GM23338 (cell line): ENCODE results near the gene GSAP. TPM values are rescaled to one million over a fixed set of nuclear protein-coding genes. Genes with fewer than 3 reads are reported as not detected.

Experiments
- ATAC-seq: fragments of 200-7000 bp; cut with Tn5 transposase; 3 replicates; pipeline ENCODE4 v1.9.1; 2020
- DNase-seq: peaks from one replicate; pipeline ENCODE4 v3.0.0-alpha.2; 2015; ENCODE audit warnings: low spot score
- H2AFZ ChIP-seq: fragments of 200-600 bp; sonication (generic); 2 replicates; pipeline ENCODE4 v1.8.0; 2016; ENCODE audit warnings: antibody characterized with exemption, mild to moderate bottlenecking, moderate library complexity
- H3F3A ChIP-seq: fragments of 200-600 bp; sonication (generic); replicated peaks from 2 replicates; pipeline ENCODE4 v1.8.0; 2017; ENCODE audit warnings: antibody characterized with exemption, mixed run types, low read depth
- H3K27ac ChIP-seq: fragments of 200-600 bp; sonication (generic); 2 replicates; pipeline ENCODE4 v1.6.1; 2016; ENCODE audit warnings: low read depth
- H3K27me3 ChIP-seq: fragments of 200-600 bp; sonication (generic); 2 replicates; pipeline ENCODE4 v1.8.0; 2016; ENCODE audit warnings: mild to moderate bottlenecking, mixed run types, moderate library complexity; ENCODE audit not compliant: insufficient read depth
- H3K36me3 ChIP-seq: fragments of 200-600 bp; sonication (generic); 2 replicates; pipeline ENCODE4 v1.8.0; 2016; ENCODE audit warnings: mild to moderate bottlenecking; ENCODE audit not compliant: insufficient read depth
- H3K4me1 ChIP-seq: fragments of 200-600 bp; sonication (generic); 2 replicates; pipeline ENCODE4 v1.8.0; 2016; ENCODE audit warnings: mild to moderate bottlenecking, moderate library complexity; ENCODE audit not compliant: insufficient read depth
- H3K4me2 ChIP-seq: fragments of 200-600 bp; sonication (generic); 2 replicates; pipeline ENCODE4 v1.7.1; 2017; ENCODE audit warnings: mixed run types
- H3K4me3 ChIP-seq: fragments of 200-600 bp; sonication (generic); 2 replicates; pipeline ENCODE4 v1.6.1; 2016; ENCODE audit warnings: mixed run types
- H3K79me2 ChIP-seq: fragments of 200-600 bp; sonication (generic); replicated peaks from 2 replicates; pipeline ENCODE4 v1.8.0; 2017; ENCODE audit warnings: mild to moderate bottlenecking; ENCODE audit not compliant: insufficient read depth
- H3K9me2 ChIP-seq: fragments of 200-600 bp; sonication (generic); 2 replicates; pipeline ENCODE4 v1.8.0; 2017; ENCODE audit not compliant: insufficient read depth
- H4K20me1 ChIP-seq: fragments of 200-600 bp; sonication (generic); replicated peaks from 2 replicates; pipeline ENCODE4 v1.8.0; 2017; ENCODE audit warnings: mild to moderate bottlenecking; ENCODE audit not compliant: insufficient read depth
- H3K27ac Mint-ChIP-seq: 2 replicates; pipeline ENCODE4 v1.8.0; 2020; ENCODE audit warnings: inconsistent platforms, mild to moderate bottlenecking, moderate library complexity, mixed read lengths
- H3K27me3 Mint-ChIP-seq: 3 replicates; pipeline ENCODE4 v1.8.0; 2022; ENCODE audit warnings: low read depth, mild to moderate bottlenecking, moderate library complexity, mixed read lengths, inconsistent platforms; ENCODE audit not compliant: insufficient read depth, poor library complexity
- H3K36me3 Mint-ChIP-seq: 3 replicates; pipeline ENCODE4 v1.8.0; 2021; ENCODE audit warnings: low read depth, mild to moderate bottlenecking, inconsistent platforms, moderate library complexity, mixed read lengths
- H3K4me1 Mint-ChIP-seq: 3 replicates; pipeline ENCODE4 v1.8.0; 2020; ENCODE audit warnings: mild to moderate bottlenecking, inconsistent platforms, mixed read lengths
- H3K4me3 Mint-ChIP-seq: 3 replicates; pipeline ENCODE4 v1.8.0; 2021; ENCODE audit warnings: moderate library complexity, mild to moderate bottlenecking, inconsistent platforms, mixed read lengths
- H3K9me3 Mint-ChIP-seq: 3 replicates; pipeline ENCODE4 v1.8.0; 2020; ENCODE audit warnings: moderate library complexity, mild to moderate bottlenecking, inconsistent platforms, mixed read lengths
- CREB1 ChIP-seq: fragments of 250-450 bp; sonication (Bioruptor Pico); IDR thresholded peaks from 2 replicates; pipeline ENCODE4 v1.5.0; 2020; ENCODE audit warnings: low read depth, mild to moderate bottlenecking, moderate library complexity
- EZH2 ChIP-seq: fragments of 200-600 bp; sonication (generic); IDR thresholded peaks from one replicate; pipeline ENCODE4 v1.8.0; 2017; ENCODE audit warnings: antibody characterized with exemption, mild to moderate bottlenecking, low read depth; ENCODE audit not compliant: unreplicated experiment
- EZH2phosphoT487 ChIP-seq: fragments of 200-600 bp; sonication (generic); IDR thresholded peaks from one replicate; pipeline ENCODE4 v1.8.1; 2018; ENCODE audit warnings: antibody characterized with exemption; ENCODE audit not compliant: unreplicated experiment
- ZNF331 ChIP-seq: fragments of 250-450 bp; sonication (Bioruptor Pico); IDR thresholded peaks from 2 replicates; pipeline ENCODE4 v1.5.0; 2020; ENCODE audit warnings: low read depth, mild to moderate bottlenecking, moderate library complexity
- polyA plus RNA-seq: library from polyadenylated mRNA; unstranded; fragments of >200 nt; fragmentation: Nextera tagmentation; extraction: Ambion mirVana; gene quantifications from 2 replicates; pipeline ENCODE4 v1.2.1, GENCODE V29; 2016
- total RNA-seq: library from RNA; depleted of rRNA; stranded (reverse); fragments of >200 nt; shearing (Covaris generic); gene quantifications from 2 replicates; pipeline ENCODE4 v1.2.3, GENCODE V29; 2014
- TF ChIP-seq, protein P1 (sequence below), 2 experiments: fragments of 200-600 bp in 1 of 2; sonication (generic) in 1 of 2; conservative IDR thresholded peaks; 2 replicates each; pipeline versions ENCODE4 v1.5.1 to v1.6.1; 2016 to 2017; ENCODE audit warnings: antibody characterized with exemption in 2 of 2, low read depth in 2 of 2, mild to moderate bottlenecking in 2 of 2, moderate library complexity in 1 of 2
- TF ChIP-seq, protein P2 (sequence below): IDR thresholded peaks from one replicate; pipeline ENCODE4 v1.6.1; 2018; ENCODE audit warnings: antibody characterized with exemption; ENCODE audit not compliant: unreplicated experiment

The GSAP gene
- total and polyA plus RNA-seq, 2 experiments from 2014 or later: 0.63 to 1.1 TPM

DNA sequence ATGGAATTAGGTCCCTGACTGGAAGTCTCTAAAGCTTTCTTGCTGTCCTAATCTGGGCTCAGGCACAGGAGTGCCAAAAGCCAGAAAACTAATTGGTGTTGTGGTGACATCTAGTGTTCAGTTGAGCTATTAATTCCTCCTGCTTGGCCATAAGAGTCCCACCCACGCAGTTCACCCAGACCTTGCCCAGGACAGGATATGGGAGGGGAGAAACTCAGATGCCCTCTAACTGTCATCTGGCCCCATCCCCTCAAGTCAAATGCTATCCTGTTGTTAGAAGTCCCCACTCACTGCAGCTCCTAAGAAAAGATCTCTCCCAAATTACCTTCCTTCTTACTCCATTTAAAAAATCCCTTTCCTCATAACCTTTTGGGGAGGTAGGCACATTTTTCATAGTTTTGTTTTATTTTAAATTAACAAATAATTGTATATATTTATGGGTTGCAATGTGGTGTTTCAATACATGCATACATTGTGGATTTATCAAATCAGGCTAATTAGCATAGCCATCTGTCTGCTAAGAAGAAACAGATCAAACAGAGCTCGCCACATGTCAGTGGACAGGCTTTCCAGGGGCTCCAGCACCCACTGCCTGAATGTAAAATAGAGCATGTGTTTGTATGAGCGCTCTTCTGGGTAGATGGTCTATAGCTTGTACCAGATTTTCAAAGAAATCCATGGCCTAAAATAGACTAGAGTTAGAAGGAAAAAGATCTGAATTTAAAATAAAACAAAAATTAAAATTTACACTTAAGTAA lies 84.0 kb downstream of the GSAP start:
- ATAC-seq (peak; percentile 94), DNase-seq (peak; percentile 82)
- Mint-ChIP-seq H3K4me1 (peaks cover 9% of the 10 kb centered on the region), H3K9me3 (no peaks in the 10 kb centered on the region), H3K4me3 (no peak overlapping the region), H3K27ac (no peak overlapping the region), H3K36me3 (no peaks in the 10 kb centered on the region), H3K27me3 (peaks cover 9% of the 10 kb centered on the region)
- no peaks in the 10 kb centered on the region for H4K20me1 ChIP-seq
- no peaks in the 10 kb centered on the region for H3K9me2 ChIP-seq
- no peaks in the 10 kb centered on the region for H3K36me3 ChIP-seq
- no peaks in the 10 kb centered on the region for H3F3A ChIP-seq
- H3K4me1 ChIP-seq: no peaks in the 10 kb centered on the region
- no peaks in the 10 kb centered on the region for H3K79me2 ChIP-seq
- H3K27ac ChIP-seq: no peak overlapping the region
- H3K27me3 ChIP-seq: no peaks in the 10 kb centered on the region
- H3K4me3 ChIP-seq: no peak overlapping the region
- TF ChIP-seq, protein P1, sequence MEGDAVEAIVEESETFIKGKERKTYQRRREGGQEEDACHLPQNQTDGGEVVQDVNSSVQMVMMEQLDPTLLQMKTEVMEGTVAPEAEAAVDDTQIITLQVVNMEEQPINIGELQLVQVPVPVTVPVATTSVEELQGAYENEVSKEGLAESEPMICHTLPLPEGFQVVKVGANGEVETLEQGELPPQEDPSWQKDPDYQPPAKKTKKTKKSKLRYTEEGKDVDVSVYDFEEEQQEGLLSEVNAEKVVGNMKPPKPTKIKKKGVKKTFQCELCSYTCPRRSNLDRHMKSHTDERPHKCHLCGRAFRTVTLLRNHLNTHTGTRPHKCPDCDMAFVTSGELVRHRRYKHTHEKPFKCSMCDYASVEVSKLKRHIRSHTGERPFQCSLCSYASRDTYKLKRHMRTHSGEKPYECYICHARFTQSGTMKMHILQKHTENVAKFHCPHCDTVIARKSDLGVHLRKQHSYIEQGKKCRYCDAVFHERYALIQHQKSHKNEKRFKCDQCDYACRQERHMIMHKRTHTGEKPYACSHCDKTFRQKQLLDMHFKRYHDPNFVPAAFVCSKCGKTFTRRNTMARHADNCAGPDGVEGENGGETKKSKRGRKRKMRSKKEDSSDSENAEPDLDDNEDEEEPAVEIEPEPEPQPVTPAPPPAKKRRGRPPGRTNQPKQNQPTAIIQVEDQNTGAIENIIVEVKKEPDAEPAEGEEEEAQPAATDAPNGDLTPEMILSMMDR (conservative IDR thresholded peaks at IDR 0.05; ENCODE audit: low read depth in 2 of 2): peak; percentile 64 to 86
- no peak for TF ChIP-seq CREB1
- H3K4me2 ChIP-seq: no peak overlapping the region
- no peak overlapping the region for H2AFZ ChIP-seq

DNA sequence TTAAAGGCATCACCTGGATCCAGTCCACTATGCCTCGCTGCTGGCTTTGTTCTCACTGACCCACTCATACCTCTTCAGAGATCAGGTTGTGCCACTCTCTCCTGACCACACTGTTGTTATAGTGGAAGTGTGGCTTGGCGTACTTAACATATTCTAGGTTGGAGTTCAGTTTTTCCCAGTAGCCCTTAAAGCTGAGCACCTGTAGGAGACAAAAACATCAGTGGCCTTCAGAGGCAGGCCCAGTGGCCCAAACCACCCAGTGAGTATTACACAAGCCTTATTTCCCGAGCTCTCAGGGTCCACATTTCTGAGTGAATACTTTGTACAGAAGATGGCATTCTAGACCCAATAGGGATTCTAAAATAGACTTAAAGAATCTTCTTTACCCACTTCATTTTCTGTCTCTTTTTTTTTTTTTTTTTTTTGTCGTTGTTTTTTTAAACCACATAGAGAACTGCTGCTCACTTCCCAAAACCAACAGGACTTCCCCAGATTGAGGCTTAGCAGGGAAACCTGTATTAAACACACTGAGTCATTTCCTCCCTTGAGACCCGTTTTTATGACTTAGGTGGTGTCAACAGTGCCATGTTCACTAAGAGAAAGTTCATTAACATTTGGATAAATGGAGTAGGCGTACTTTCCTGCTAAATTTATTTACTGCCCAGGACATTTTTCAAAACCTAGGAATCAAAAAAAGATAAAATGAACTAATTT lies 85.8 kb downstream of the GSAP start:
- Histone ChIP-seq H4K20me1 (no peaks in the 10 kb centered on the region), H3K9me2 (no peaks in the 10 kb centered on the region), H3K36me3 (no peaks in the 10 kb centered on the region), H3F3A (no peaks in the 10 kb centered on the region), H3K4me1 (no peaks in the 10 kb centered on the region), H3K4me3 (no peak overlapping the region), H3K79me2 (no peaks in the 10 kb centered on the region), H3K4me2 (no peak overlapping the region), H2AFZ (0 out of 2 replicates have a peak overlapping the region, but pooled peaks have one; percentile 60), H3K27me3 (no peaks in the 10 kb centered on the region), H3K27ac (no peak overlapping the region)
- H3K27ac Mint-ChIP-seq: no peak overlapping the region; the same call in 1 of the 2 replicates
- TF ChIP-seq, protein P1 (conservative IDR thresholded peaks at IDR 0.05; ENCODE audit: low read depth in 2 of 2): no peak
- TF ChIP-seq ZNF331 (no peak), EZH2 (no peak), EZH2phosphoT487 (no peak)
- TF ChIP-seq, protein P2, sequence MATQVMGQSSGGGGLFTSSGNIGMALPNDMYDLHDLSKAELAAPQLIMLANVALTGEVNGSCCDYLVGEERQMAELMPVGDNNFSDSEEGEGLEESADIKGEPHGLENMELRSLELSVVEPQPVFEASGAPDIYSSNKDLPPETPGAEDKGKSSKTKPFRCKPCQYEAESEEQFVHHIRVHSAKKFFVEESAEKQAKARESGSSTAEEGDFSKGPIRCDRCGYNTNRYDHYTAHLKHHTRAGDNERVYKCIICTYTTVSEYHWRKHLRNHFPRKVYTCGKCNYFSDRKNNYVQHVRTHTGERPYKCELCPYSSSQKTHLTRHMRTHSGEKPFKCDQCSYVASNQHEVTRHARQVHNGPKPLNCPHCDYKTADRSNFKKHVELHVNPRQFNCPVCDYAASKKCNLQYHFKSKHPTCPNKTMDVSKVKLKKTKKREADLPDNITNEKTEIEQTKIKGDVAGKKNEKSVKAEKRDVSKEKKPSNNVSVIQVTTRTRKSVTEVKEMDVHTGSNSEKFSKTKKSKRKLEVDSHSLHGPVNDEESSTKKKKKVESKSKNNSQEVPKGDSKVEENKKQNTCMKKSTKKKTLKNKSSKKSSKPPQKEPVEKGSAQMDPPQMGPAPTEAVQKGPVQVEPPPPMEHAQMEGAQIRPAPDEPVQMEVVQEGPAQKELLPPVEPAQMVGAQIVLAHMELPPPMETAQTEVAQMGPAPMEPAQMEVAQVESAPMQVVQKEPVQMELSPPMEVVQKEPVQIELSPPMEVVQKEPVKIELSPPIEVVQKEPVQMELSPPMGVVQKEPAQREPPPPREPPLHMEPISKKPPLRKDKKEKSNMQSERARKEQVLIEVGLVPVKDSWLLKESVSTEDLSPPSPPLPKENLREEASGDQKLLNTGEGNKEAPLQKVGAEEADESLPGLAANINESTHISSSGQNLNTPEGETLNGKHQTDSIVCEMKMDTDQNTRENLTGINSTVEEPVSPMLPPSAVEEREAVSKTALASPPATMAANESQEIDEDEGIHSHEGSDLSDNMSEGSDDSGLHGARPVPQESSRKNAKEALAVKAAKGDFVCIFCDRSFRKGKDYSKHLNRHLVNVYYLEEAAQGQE: no peak
- no peaks in the 10 kb centered on the region for H3K9me3 Mint-ChIP-seq
- ATAC-seq: no peak
- no peaks in the 10 kb centered on the region for H3K36me3 Mint-ChIP-seq
- H3K4me3 Mint-ChIP-seq: no peak overlapping the region
- peaks cover 13% of the 10 kb centered on the region for H3K4me1 Mint-ChIP-seq
- peaks cover 6% of the 10 kb centered on the region for H3K27me3 Mint-ChIP-seq
- DNase-seq: no peak
